Caco-2 (cell line): Measurements from ENCODE around the gene PAX5. TPM values are rescaled to one million over a fixed set of nuclear protein-coding genes. Genes with fewer than 3 reads are reported as not detected.

Source experiments
- BruUV-seq: library from RNA; stranded (reverse); fragments of 400-500 nt; replicated peaks from 2 replicates; lab custom pipeline; 2021; lab: Mats Ljungman, UMichigan
- CTCF ChIA-PET: fragments of 300-600 bp; sonication (Branson Sonifier 250); formaldehyde crosslinking; loops from one replicate; lab custom pipeline; 2022; ENCODE audit warnings: antibody characterized with exemption; lab: Charles Lee
- POLR2A ChIA-PET: fragments of 300-600 bp; sonication (Branson Sonifier 250); formaldehyde crosslinking; loops from one replicate; lab custom pipeline; 2022; ENCODE audit warnings: antibody characterized with exemption; lab: Charles Lee
- DNase-seq, 2 experiments: peaks; one replicate each; pipeline versions ENCODE4 v3.0.0 to v3.0.0-alpha.2; 2020 to 2022
- H3K27me3 ChIP-seq: replicated peaks from 2 replicates; pipeline ENCODE4 v1.6.0; 2011; ENCODE audit warnings: low read length; ENCODE audit not compliant: control insufficient read depth, insufficient read depth
- H3K36me3 ChIP-seq: 2 replicates; pipeline ENCODE4 v1.5.1; 2011; ENCODE audit warnings: low read length; ENCODE audit not compliant: control insufficient read depth, insufficient read depth
- H3K4me1 ChIP-seq: fragments of 250-450 bp; sonication (Bioruptor Pico); 2 replicates; pipeline ENCODE4 v1.5.1; 2020; ENCODE audit warnings: mild to moderate bottlenecking
- H3K4me3 ChIP-seq: 2 replicates; pipeline ENCODE4 v1.5.1; 2011; ENCODE audit warnings: low read depth, mild to moderate bottlenecking, control low read depth, low read length
- H3K9me3 ChIP-seq: fragments of 250-450 bp; sonication (Bioruptor Pico); 2 replicates; pipeline ENCODE4 v1.5.1; 2020; ENCODE audit warnings: mild to moderate bottlenecking, moderate library complexity
- H3K27ac Mint-ChIP-seq: one replicate; pipeline ENCODE4 v1.8.0; 2022; ENCODE audit warnings: mixed read lengths; ENCODE audit not compliant: unreplicated experiment
- H3K27me3 Mint-ChIP-seq: one replicate; pipeline ENCODE4 v1.8.0; 2022; ENCODE audit warnings: mixed read lengths; ENCODE audit not compliant: insufficient read depth, unreplicated experiment
- H3K36me3 Mint-ChIP-seq: one replicate; pipeline ENCODE4 v1.8.0; 2022; ENCODE audit warnings: mild to moderate bottlenecking, mixed read lengths; ENCODE audit not compliant: insufficient read depth, unreplicated experiment
- H3K4me1 Mint-ChIP-seq: one replicate; pipeline ENCODE4 v1.8.0; 2022; ENCODE audit warnings: low read depth, mixed read lengths; ENCODE audit not compliant: unreplicated experiment
- H3K4me3 Mint-ChIP-seq: one replicate; pipeline ENCODE4 v1.8.0; 2022; ENCODE audit warnings: mild to moderate bottlenecking, moderate library complexity, mixed read lengths; ENCODE audit not compliant: unreplicated experiment
- H3K9me3 Mint-ChIP-seq: one replicate; pipeline ENCODE4 v1.8.0; 2022; ENCODE audit warnings: mixed read lengths; ENCODE audit not compliant: unreplicated experiment
- intact Hi-C: fragments of 100-400 bp; cut with micrococcal nuclease; formaldehyde crosslinking; loops from one replicate; pipeline ENCODE4 v1.10.0; 2022; ENCODE audit not compliant: unreplicated experiment
- total RNA-seq: library from RNA; stranded (reverse); gene quantifications from 2 replicates; pipeline ENCODE4 v1.2.3, GENCODE V29; 2022
- TF ChIP-seq, protein P1 (sequence below), 2 experiments: fragments of 200-600 bp in 1 of 2; IDR thresholded peaks; 1 replicate in 1 of 2; 2 replicates in 1 of 2; pipeline versions ENCODE4 v1.5.1 to v1.8.0; 2011 to 2022; ENCODE audit warnings: antibody characterized with exemption in 1 of 2, control low read depth in 1 of 2, inconsistent platforms in 1 of 2, low read depth in 1 of 2, low read length in 1 of 2, mild to moderate bottlenecking in 1 of 2, moderate library complexity in 1 of 2; ENCODE audit not compliant: insufficient read depth in 1 of 2, severe bottlenecking in 1 of 2, unreplicated experiment in 1 of 2

The PAX5 gene
- total RNA-seq, 1 experiment from 2014 or later = not detected

DNA sequence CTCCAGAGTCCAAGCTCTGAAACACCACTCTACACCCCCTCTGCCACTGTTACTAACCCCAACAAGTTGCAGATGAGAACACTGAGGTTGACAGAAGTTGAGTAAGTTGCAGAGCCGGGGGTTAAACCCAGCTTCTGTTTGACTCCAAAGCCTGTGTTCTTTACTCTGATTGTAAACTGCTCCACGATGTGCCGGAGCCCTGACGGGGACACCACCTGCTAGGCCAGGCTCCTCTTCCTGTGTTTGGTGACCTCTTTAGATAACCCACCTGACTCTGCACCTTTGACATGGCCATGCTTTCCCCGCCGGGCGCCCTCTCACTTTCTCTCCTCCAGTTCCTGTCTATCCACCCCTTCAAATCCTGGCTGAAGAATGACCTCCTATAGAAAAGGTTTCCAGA, 96.7 kb downstream of the PAX5 start:
- intact Hi-C loops = no loop called here
- Histone ChIP-seq H3K36me3 (no peaks in the 10 kb centered on the region), H3K4me3 (no peak overlapping the region), H3K9me3 (0 out of 2 replicates have a peak, but pooled peaks cover under 1% of the 10 kb centered on the region), H3K27me3 (no peaks in the 10 kb centered on the region), H3K4me1 (peaks cover 8% of the 10 kb centered on the region)
- peaks cover 2% of the 10 kb centered on the region for H3K27me3 Mint-ChIP-seq
- DNase-seq = no peak
- peaks cover 8% of the 10 kb centered on the region for H3K4me1 Mint-ChIP-seq
- POLR2A ChIA-PET = no interaction called here
- TF ChIP-seq, protein P1, sequence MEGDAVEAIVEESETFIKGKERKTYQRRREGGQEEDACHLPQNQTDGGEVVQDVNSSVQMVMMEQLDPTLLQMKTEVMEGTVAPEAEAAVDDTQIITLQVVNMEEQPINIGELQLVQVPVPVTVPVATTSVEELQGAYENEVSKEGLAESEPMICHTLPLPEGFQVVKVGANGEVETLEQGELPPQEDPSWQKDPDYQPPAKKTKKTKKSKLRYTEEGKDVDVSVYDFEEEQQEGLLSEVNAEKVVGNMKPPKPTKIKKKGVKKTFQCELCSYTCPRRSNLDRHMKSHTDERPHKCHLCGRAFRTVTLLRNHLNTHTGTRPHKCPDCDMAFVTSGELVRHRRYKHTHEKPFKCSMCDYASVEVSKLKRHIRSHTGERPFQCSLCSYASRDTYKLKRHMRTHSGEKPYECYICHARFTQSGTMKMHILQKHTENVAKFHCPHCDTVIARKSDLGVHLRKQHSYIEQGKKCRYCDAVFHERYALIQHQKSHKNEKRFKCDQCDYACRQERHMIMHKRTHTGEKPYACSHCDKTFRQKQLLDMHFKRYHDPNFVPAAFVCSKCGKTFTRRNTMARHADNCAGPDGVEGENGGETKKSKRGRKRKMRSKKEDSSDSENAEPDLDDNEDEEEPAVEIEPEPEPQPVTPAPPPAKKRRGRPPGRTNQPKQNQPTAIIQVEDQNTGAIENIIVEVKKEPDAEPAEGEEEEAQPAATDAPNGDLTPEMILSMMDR (IDR thresholded peaks at IDR 0.05; ENCODE audit: insufficient read depth in 1 of 2, low read depth in 1 of 2, low read length in 1 of 2, severe bottlenecking in 1 of 2, unreplicated experiment in 1 of 2) = no peak
- peaks cover 3% of the 10 kb centered on the region for H3K9me3 Mint-ChIP-seq
- no peak overlapping the region for H3K4me3 Mint-ChIP-seq
- no peak overlapping the region for H3K27ac Mint-ChIP-seq
- BruUV-seq = no TSS peak
- CTCF ChIA-PET = no interaction called here
- H3K36me3 Mint-ChIP-seq = no peaks in the 10 kb centered on the region

DNA sequence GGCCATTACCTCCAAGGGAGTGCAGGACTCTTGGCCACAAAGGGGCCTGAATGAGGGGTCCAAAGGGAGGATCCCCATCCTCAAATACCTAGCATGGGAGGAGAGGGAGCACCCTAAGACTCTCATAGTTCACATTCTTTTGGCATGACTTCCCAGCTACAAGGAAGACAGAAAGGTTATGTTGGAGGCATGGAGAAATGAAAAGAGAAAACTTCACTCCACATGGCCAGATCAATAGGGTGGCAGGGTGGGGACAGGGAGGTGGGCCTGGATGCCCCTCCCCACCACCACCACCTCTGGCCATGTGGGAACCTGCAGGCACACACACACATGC, 97.6 kb downstream of the PAX5 start:
- Histone ChIP-seq H3K9me3 (0 out of 2 replicates have a peak, but pooled peaks cover 4% of the 10 kb centered on the region), H3K27me3 (no peaks in the 10 kb centered on the region), H3K4me3 (no peak overlapping the region), H3K4me1 (peaks cover 8% of the 10 kb centered on the region), H3K36me3 (no peaks in the 10 kb centered on the region)
- Mint-ChIP-seq H3K9me3 (peaks cover 8% of the 10 kb centered on the region), H3K4me3 (no peak overlapping the region), H3K27me3 (peaks cover 2% of the 10 kb centered on the region), H3K4me1 (peaks cover 8% of the 10 kb centered on the region), H3K27ac (no peak overlapping the region), H3K36me3 (no peaks in the 10 kb centered on the region)
- no peak for DNase-seq
- POLR2A ChIA-PET = no interaction called here
- intact Hi-C loops = no loop called here
- TF ChIP-seq, protein P1 (IDR thresholded peaks at IDR 0.05; ENCODE audit: insufficient read depth in 1 of 2, low read depth in 1 of 2, low read length in 1 of 2, severe bottlenecking in 1 of 2, unreplicated experiment in 1 of 2) = no peak
- CTCF ChIA-PET = no interaction called here
- BruUV-seq = no TSS peak

DNA sequence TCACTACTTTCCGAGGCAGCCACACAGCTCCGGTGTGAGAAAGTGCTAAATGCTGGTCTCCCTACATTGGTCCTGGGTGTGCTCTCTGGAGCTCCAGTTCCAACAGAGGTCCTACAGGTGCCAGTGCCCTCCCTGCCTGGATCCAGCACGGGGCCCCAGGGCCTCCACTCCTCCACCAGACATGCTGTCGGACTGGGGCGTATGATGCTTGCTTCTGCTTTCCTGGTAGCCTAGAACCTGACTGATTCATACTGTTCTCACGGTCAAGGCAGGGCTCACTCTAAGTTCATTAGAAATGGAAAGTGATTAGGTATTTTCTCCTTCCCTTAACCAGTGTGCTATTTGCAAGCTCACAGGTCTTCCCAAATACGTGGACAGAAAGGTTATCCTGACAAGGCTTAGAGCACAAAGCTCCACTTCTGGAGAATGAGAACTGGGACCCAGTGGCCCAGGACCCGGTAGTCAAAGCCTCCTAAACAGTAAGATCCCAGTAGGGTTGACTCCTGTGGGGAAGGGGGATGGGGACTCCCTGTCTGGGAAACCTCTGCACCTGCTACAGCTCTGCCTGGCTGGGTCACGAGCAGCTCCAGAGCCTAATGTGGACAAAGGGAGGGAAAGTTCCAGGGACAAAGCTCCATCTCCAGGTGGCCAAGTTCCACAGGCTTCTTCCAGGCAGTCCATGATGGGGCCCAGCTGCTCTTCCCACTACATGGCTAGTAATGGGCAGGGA, 98.1 kb downstream of the PAX5 start:
- Mint-ChIP-seq H3K9me3 (peaks cover 8% of the 10 kb centered on the region), H3K36me3 (no peaks in the 10 kb centered on the region), H3K27me3 (peaks cover 2% of the 10 kb centered on the region), H3K4me3 (no peak overlapping the region), H3K4me1 (peaks cover 8% of the 10 kb centered on the region), H3K27ac (no peak overlapping the region)
- ChIA-PET POLR2A (no interaction called here), CTCF (no interaction called here)
- intact Hi-C loops = no loop called here
- no peaks in the 10 kb centered on the region for H3K27me3 ChIP-seq
- TF ChIP-seq, protein P1 (IDR thresholded peaks at IDR 0.05; ENCODE audit: insufficient read depth in 1 of 2, low read depth in 1 of 2, low read length in 1 of 2, severe bottlenecking in 1 of 2, unreplicated experiment in 1 of 2) = no peak
- H3K36me3 ChIP-seq = no peaks in the 10 kb centered on the region
- 0 out of 2 replicates have a peak, but pooled peaks cover 4% of the 10 kb centered on the region for H3K9me3 ChIP-seq
- peaks cover 8% of the 10 kb centered on the region for H3K4me1 ChIP-seq
- BruUV-seq = no TSS peak
- DNase-seq = no peak
- H3K4me3 ChIP-seq = no peak overlapping the region
